Measurements from ENCODE around the gene BMP5.

The BMP5 gene

DNA sequence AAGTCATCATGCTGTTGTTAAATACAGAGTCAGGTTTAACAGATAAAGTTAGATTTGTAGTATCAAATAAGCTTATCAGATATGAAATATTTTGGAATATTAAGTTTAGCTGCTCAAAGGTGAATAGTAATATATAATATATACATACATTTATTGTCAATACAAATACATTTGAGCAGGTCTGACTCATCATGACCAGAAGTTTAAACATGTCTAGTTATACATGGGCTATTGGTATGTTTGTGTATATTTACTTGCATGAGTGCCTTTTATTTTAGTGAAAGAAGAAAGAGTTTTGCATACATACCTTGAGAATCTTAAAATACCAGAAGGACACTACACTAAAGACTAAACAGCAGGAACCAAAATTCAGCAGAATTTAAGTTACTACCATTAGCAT is 76.8 kb downstream of the BMP5 start:
- no peak overlapping the region for H3K4me2 ChIP-seq (ENCODE audit: low read length)
- no peaks in the 10 kb centered on the region for H3K9me3 ChIP-seq (ENCODE audit: control insufficient read depth, insufficient read depth, low read length)
- H3K79me2 ChIP-seq (ENCODE audit: control insufficient read depth, low read length): no peaks in the 10 kb centered on the region
- H3K27me3 ChIP-seq (ENCODE audit: control insufficient read depth, low read length): no peaks in the 10 kb centered on the region
- no peak overlapping the region for H3K4me3 ChIP-seq (ENCODE audit: low read length)
- no peaks in the 10 kb centered on the region for H3K36me3 ChIP-seq (ENCODE audit: control insufficient read depth, low read length)
- TF ChIP-seq EZH2phosphoT487 (IDR thresholded peaks at IDR 0.05; ENCODE audit: borderline replicate concordance, low read length): no peak
- TF ChIP-seq, protein P1, sequence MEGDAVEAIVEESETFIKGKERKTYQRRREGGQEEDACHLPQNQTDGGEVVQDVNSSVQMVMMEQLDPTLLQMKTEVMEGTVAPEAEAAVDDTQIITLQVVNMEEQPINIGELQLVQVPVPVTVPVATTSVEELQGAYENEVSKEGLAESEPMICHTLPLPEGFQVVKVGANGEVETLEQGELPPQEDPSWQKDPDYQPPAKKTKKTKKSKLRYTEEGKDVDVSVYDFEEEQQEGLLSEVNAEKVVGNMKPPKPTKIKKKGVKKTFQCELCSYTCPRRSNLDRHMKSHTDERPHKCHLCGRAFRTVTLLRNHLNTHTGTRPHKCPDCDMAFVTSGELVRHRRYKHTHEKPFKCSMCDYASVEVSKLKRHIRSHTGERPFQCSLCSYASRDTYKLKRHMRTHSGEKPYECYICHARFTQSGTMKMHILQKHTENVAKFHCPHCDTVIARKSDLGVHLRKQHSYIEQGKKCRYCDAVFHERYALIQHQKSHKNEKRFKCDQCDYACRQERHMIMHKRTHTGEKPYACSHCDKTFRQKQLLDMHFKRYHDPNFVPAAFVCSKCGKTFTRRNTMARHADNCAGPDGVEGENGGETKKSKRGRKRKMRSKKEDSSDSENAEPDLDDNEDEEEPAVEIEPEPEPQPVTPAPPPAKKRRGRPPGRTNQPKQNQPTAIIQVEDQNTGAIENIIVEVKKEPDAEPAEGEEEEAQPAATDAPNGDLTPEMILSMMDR (IDR thresholded peaks at IDR 0.05; ENCODE audit: low read depth, low read length, poor library complexity, severe bottlenecking): no peak
- no peaks in the 10 kb centered on the region for H3K9me2 ChIP-seq (replicated peaks; ENCODE audit: control insufficient read depth, low read length)
- H3K4me1 ChIP-seq (ENCODE audit: control insufficient read depth, low read length): no peaks in the 10 kb centered on the region
- no peak overlapping the region for H3K27ac ChIP-seq (ENCODE audit: low read depth, low read length)
- H4K20me1 ChIP-seq (ENCODE audit: control insufficient read depth, insufficient read depth, low read depth, low read length): no peaks in the 10 kb centered on the region
- no peaks in the 10 kb centered on the region for H3F3A ChIP-seq (ENCODE audit: control insufficient read depth, insufficient read depth)

- Histone ChIP-seq H3K27ac (ENCODE audit: low read depth, low read length) (no peak overlapping the region), H3K79me2 (ENCODE audit: control insufficient read depth, low read length) (no peaks in the 10 kb centered on the region), H3K4me1 (ENCODE audit: control insufficient read depth, low read length) (no peaks in the 10 kb centered on the region), H3K4me2 (ENCODE audit: low read length) (no peak overlapping the region), H3K36me3 (ENCODE audit: control insufficient read depth, low read length) (no peaks in the 10 kb centered on the region), H3K27me3 (ENCODE audit: control insufficient read depth, low read length) (no peaks in the 10 kb centered on the region), H3K9me3 (ENCODE audit: control insufficient read depth, insufficient read depth, low read length) (no peaks in the 10 kb centered on the region), H3K9me2 (replicated peaks; ENCODE audit: control insufficient read depth, low read length) (no peaks in the 10 kb centered on the region), H3K4me3 (ENCODE audit: low read length) (no peak overlapping the region), H3F3A (ENCODE audit: control insufficient read depth, insufficient read depth) (no peaks in the 10 kb centered on the region), H4K20me1 (ENCODE audit: control insufficient read depth, insufficient read depth, low read depth, low read length) (no peaks in the 10 kb centered on the region)
- TF ChIP-seq, protein P1 (IDR thresholded peaks at IDR 0.05; ENCODE audit: low read depth, low read length, poor library complexity, severe bottlenecking): no peak
- no peak for TF ChIP-seq EZH2phosphoT487 (IDR thresholded peaks at IDR 0.05; ENCODE audit: borderline replicate concordance, low read length)
These were observed 81.1 kb downstream of the BMP5 start for GRCh38 chr6:55794136-55794812.

DNA sequence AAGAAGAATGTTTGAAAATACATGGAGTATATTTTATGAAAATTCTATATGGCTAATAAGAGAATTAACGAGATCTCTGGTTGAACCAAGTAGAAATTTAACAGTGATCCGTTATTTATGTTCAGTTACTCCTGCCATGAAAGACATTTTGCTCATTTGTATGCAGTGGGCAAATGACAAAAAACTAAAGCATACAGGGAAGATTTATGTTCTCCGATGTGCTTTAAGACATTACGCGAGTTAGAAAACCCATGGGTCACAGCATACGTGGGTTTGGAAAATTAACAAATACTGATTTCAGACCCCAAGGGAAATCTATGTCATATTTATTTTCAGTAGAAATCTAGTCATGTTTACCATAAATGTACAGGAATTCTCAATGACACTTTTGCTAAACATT is 90.1 kb downstream of the BMP5 start:
- H3K79me2 ChIP-seq (ENCODE audit: control insufficient read depth, low read length): no peaks in the 10 kb centered on the region
- H3K9me3 ChIP-seq (ENCODE audit: control insufficient read depth, insufficient read depth, low read length): no peaks in the 10 kb centered on the region

More for the DNA sequence above, 90.1 kb downstream of the BMP5 start:
- Histone ChIP-seq H3K4me2 (ENCODE audit: low read length) (no peak overlapping the region), H3K27me3 (ENCODE audit: control insufficient read depth, low read length) (no peaks in the 10 kb centered on the region), H4K20me1 (ENCODE audit: control insufficient read depth, insufficient read depth, low read depth, low read length) (no peaks in the 10 kb centered on the region), H3K27ac (ENCODE audit: low read depth, low read length) (no peak overlapping the region), H3K9me2 (replicated peaks; ENCODE audit: control insufficient read depth, low read length) (no peaks in the 10 kb centered on the region), H3K36me3 (ENCODE audit: control insufficient read depth, low read length) (no peaks in the 10 kb centered on the region), H3K4me3 (ENCODE audit: low read length) (no peak overlapping the region), H3F3A (ENCODE audit: control insufficient read depth, insufficient read depth) (no peaks in the 10 kb centered on the region), H3K4me1 (ENCODE audit: control insufficient read depth, low read length) (no peaks in the 10 kb centered on the region)
- no peak for TF ChIP-seq EZH2phosphoT487 (IDR thresholded peaks at IDR 0.05; ENCODE audit: borderline replicate concordance, low read length)
- TF ChIP-seq, protein P1 (IDR thresholded peaks at IDR 0.05; ENCODE audit: low read depth, low read length, poor library complexity, severe bottlenecking): no peak
